Neuron (in vitro differentiated cells): ENCODE measurements around the gene ZNF609.
"Not testable (repeated sequence)": the region's sequence is repeated elsewhere in the genome, so short reads cannot be mapped to it uniquely, and the experiment has no call there.

Source experiments
- H2AFZ ChIP-seq: one replicate; pipeline ENCODE4 v1.6.1; 2013; ENCODE audit warnings: low read depth, mild to moderate bottlenecking, inconsistent platforms, low read length, moderate library complexity
- H3K27me3 ChIP-seq: one replicate; pipeline ENCODE4 v1.6.1; 2013; ENCODE audit warnings: low read length; ENCODE audit not compliant: insufficient read depth
- H3K36me3 ChIP-seq: one replicate; pipeline ENCODE4 v1.6.1; 2013; ENCODE audit warnings: low read length; ENCODE audit not compliant: insufficient read depth
- H3K4me1 ChIP-seq: one replicate; pipeline ENCODE4 v1.6.1; 2013; ENCODE audit warnings: low read length; ENCODE audit not compliant: insufficient read depth
- H3K4me3 ChIP-seq: 2 replicates; pipeline ENCODE4 v1.5.1; 2013; ENCODE audit warnings: mild to moderate bottlenecking, low read length, moderate library complexity
- H3K9me3 ChIP-seq: one replicate; pipeline ENCODE4 v1.6.1; 2013; ENCODE audit warnings: low read length

Gene ZNF609

DNA sequence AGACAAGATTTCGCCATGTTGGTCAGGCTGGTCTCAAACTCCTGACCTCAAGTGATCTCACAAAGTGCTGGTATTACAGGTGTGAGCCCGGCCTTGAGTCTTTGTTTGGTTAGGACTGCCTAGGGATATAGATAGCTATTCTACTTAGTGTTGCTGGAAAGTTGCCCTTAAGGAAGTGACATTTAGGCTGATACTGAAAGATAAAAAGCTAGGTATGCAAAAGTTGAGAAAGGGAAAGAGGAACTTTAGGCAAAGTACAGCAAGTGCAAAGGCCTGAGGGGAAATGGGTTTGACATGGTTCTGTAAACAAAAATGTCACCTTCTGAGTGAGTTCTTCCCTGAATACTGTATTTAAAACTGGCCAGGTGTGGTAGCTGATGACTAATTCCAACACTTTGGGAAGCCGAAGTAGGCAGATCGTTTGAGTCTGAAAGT is 111.5 kb downstream of the ZNF609 start:
- Histone ChIP-seq H3K27me3 (no peaks in the 10 kb centered on the region), H3K4me1 (peaks cover 9% of the 10 kb centered on the region), H3K9me3 (no peaks in the 10 kb centered on the region), H2AFZ (no peak overlapping the region), H3K36me3 (peaks cover 6% of the 10 kb centered on the region), H3K4me3 (no peak overlapping the region)

DNA sequence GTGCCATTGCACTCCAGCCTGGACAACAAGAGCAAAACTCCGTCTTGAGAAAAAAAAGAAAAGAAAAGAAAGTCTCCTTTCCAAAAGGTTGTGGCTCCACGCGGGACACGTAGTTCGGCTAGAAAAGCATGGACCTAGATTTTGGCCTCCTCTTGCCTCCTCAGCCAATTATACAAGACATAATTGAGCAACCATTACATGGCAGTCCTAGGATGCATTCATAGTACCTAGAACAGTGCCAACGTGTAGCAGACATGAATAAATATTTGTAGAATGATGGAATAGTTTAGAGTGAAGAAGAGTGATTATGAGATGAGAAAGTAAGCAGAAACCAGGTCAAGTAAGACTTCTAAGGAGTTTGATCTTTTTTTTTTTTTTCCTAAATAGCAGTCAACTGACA is 112.5 kb downstream of the ZNF609 start:
- no peaks in the 10 kb centered on the region for H3K27me3 ChIP-seq
- H2AFZ ChIP-seq, result no peak overlapping the region
- H3K4me1 ChIP-seq, result peaks cover 8% of the 10 kb centered on the region
- H3K9me3 ChIP-seq, result no peaks in the 10 kb centered on the region
- H3K36me3 ChIP-seq, result peaks cover 6% of the 10 kb centered on the region
- H3K4me3 ChIP-seq, result no peak overlapping the region

DNA sequence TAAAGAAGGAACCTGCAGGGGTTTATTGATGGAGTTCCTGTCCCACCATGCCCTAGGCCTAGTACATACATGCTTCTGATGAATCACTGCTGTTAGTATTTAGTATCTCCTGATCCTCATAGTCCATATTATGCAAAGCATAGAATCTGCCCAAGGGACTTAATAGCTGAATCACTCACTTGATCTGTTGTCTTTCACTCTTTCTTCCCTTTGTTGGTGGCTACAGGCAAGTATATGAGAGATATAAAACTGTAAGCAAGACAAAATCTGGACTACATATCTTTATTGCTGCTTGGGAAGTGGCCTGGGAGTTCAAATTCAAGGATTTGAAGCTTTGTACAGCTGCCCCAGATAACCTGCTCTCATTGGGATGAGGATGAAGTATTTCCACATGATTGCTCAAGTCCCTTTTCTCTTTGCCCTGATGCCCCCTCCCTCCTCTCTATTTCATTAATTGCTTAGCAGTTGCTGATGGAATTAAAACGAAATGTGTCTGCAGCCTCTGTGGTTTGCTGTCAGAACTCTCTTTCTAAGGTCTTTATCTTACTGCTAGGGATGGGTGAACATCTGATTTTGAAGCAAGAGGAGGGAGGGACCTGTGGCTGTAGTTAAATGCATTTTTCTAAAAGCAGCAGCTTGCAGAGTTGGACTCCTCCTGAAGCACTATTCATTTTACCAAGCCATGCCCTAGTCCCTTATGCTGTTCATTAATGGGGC is 114.1 kb downstream of the ZNF609 start:
- H3K9me3 ChIP-seq, result no peaks in the 10 kb centered on the region
- no peak overlapping the region for H3K4me3 ChIP-seq
- no peaks in the 10 kb centered on the region for H3K27me3 ChIP-seq
- no peak overlapping the region for H2AFZ ChIP-seq
- H3K4me1 ChIP-seq, result peaks cover 8% of the 10 kb centered on the region
- H3K36me3 ChIP-seq, result no peaks in the 10 kb centered on the region

DNA sequence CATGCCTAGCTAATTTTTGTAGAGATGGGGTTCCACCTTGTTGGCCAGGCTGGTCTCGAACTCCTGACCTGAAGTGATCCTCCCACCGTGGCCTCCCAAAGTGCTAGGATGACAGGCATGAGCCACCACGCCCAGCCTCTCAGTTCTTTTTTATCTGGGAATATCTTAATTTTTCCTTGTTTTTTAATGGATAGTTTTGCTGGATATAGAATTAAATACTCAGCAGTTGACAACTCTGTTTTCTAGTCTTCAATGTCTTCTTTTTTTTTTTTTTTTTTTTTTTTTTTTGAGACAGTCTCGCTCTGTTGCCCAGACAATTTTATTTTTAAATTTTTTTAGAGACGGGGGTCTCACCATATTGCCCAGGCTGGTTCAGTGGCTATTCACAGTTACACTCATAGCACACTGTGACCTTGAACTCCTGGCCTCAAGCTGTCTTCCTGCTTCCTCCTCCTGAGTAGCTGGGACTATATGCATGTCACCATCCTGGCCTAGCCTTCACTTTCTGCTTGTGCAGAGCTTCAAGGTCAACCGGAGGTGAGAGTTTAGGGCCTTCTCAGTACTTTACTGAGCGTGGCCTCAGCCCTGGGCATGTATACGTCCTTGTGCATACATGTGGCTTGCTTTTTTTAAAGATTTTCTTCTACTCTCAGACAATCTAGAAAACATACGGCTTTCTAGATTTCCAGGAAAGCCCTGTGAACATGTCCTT is 120.5 kb downstream of the ZNF609 start:
- Histone ChIP-seq H3K9me3 (peaks cover 5% of the 10 kb centered on the region), H3K4me3 (no peak overlapping the region), H3K36me3 (no peaks in the 10 kb centered on the region), H3K4me1 (no peaks in the 10 kb centered on the region), H2AFZ (no peak overlapping the region), H3K27me3 (no peaks in the 10 kb centered on the region)

DNA sequence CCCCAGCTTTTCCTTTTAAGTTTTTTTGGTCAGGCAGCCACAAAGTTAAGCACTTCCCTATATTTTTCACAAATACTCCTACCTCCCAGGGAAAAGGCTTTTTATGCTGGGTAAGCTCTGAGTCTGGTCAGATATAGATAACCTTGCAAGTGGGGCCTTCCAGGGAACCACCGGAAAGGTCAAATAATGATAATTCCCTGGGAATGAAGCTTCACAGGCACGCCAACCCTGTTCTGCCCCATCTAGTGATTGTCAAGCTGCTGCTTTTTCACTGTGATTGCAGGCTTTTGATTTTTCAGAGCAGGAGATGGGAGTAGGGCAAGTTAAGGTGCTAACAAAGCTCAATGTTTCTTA is 121.0 kb downstream of the ZNF609 start:
- Histone ChIP-seq H3K36me3 (no peaks in the 10 kb centered on the region), H3K27me3 (no peaks in the 10 kb centered on the region), H2AFZ (no peak overlapping the region), H3K4me3 (no peak overlapping the region), H3K9me3 (peaks cover 5% of the 10 kb centered on the region), H3K4me1 (peaks cover 3% of the 10 kb centered on the region)

DNA sequence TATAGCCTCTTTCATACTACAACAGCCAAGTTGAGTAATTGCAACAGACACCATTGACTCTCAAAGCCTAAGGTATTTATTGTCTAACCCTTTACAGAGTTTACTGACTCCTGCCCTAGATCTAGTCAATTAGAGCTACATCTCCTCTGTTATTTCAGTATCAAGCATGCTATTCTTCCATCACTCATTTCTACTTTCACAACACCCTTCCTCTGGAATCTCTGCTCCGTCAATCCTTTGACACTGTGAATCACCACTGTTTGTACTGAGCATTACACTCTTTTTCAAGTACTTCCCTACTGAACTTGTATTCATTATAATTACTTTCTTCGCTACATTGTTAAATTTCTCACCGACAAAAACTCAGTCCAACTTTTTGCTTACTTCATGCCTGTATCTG is 121.8 kb downstream of the ZNF609 start:
- Histone ChIP-seq H3K36me3 (no peaks in the 10 kb centered on the region), H3K9me3 (peaks cover 5% of the 10 kb centered on the region), H3K4me3 (no peak overlapping the region), H3K27me3 (no peaks in the 10 kb centered on the region), H3K4me1 (peaks cover 6% of the 10 kb centered on the region), H2AFZ (no peak overlapping the region)

DNA sequence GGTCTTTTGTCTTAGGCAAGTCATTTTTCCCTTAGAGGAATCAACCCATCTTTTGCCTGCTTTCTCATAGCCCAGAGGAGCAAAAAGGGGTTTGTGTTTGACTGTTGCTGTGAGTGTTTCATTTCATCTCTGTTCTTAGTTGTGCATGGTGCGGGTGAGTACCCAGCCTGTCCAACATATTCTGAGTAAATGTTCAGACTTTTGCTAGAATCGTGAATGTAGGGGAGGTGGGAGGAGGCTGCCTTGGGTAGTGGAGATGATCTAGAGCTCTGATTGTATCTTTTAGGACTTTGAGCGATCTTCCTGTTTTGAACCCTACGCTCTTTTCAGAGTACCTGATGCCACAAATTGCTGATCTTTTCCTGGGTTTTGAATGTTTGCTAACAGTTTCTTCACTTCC is 123.1 kb downstream of the ZNF609 start:
- Histone ChIP-seq H3K4me3 (no peak overlapping the region), H3K36me3 (no peaks in the 10 kb centered on the region), H3K4me1 (peaks cover 6% of the 10 kb centered on the region), H2AFZ (no peak overlapping the region), H3K27me3 (no peaks in the 10 kb centered on the region), H3K9me3 (peaks cover 5% of the 10 kb centered on the region)

DNA sequence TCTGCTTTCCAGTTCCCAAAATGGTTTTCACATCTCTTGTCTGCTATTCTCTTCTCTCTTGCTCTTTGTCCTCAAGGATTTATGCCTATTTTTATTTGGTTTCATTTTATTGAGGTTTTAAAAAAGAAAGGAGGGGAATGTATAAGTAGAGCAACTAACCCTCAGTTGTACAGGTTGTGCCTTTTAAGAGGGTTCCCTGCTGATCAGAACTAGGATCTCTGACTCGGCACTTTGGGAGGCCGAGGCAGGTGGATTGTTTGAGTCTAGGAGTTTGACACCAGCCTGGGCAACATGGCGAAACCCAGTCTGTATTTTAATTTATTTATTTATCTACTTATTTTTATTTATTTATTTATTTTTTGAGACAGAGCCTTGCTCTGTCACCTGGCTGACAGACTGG is 123.6 kb downstream of the ZNF609 start:
- H3K36me3 ChIP-seq, result no peaks in the 10 kb centered on the region
- H3K9me3 ChIP-seq, result peaks cover 5% of the 10 kb centered on the region
- H3K4me3 ChIP-seq, result no peak overlapping the region
- H3K27me3 ChIP-seq, result no peaks in the 10 kb centered on the region
- peaks cover 6% of the 10 kb centered on the region for H3K4me1 ChIP-seq
- no peak overlapping the region for H2AFZ ChIP-seq

DNA sequence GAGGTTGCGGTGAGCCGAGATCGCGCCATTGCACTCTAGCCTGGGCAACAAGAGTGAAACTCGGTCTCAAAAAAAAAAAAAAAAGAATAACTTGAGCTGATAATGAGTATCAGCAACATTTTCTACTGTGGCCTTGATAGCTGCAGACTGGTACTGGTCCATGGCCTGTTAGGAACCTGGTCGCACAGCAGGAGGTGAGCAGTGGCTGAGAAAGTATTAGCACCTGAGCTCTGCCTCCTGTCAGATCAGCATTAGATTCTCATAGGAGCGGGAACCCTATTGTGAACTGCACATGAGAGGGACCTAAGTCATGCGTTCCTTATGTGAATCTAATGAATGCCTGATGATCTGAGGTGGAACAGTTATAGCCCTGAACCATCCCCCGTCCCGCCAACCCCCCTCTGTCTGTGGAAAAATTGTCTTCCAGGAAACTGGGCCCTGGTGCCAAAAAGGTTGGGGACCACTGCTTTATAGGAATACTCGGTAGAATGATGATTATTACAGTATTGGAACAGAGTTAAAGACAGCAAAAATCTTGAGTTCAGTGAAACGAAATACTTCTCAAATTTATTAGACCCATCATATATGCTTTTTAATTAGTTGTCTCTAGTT is 126.0 kb downstream of the ZNF609 start:
- Histone ChIP-seq H3K9me3 (peaks cover 3% of the 10 kb centered on the region), H2AFZ (no peak overlapping the region), H3K4me1 (peaks cover 6% of the 10 kb centered on the region), H3K4me3 (no peak overlapping the region), H3K27me3 (no peaks in the 10 kb centered on the region), H3K36me3 (no peaks in the 10 kb centered on the region)

DNA sequence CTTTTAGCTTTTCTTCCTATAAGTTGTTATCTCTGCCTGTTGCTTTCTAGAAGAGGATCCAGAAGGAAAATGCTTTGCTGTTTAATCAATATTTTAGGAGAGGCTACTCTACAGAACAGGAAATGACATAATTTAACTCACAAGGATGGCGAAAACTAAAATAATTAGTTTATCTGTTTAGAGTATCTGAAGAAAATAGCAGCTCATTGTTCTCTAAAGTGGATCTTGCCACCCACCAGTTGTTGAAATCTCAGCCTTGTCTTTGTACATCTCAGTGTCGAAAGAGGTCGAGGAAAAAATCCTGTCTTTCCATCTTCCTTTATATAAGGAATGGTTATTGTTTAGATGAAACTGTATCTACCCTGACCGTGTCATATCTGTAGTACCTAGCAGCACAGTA is 126.6 kb downstream of the ZNF609 start:
- Histone ChIP-seq H3K36me3 (no peaks in the 10 kb centered on the region), H3K9me3 (peaks cover 3% of the 10 kb centered on the region)

DNA sequence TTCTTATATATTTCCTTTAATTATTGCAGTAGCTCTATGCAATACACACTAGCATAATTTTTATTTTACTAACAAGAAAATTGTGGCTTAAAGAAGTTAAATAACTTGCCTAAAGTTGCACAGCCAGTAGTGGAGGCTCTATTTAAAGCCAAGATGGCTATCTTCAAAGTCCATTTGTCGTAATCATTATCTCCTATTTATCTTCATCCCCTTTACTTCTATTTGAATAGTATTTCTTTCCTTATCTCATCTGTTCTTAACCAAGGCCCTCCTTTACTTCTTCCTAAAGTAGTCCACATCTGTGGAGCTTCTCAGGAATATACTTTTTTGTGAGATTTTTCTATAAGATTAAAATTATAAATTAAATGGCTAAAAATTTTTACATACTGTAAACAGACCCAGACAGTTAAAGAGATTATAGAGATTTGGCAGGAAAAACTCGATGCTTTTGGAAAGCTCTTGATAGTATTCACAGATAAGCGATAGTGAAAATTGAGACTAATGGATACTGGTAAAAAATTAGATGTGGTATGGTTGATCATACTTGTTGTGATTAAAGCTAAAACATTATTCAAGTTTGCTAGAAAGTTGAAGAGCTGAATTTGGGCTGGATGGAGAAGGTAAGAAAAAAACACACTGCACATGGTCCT is 129.2 kb downstream of the ZNF609 start:
- Histone ChIP-seq H3K27me3 (no peaks in the 10 kb centered on the region), H3K4me3 (no peak overlapping the region)

More for the DNA sequence above, 126.6 kb downstream of the ZNF609 start:
- H3K27me3 ChIP-seq, result no peaks in the 10 kb centered on the region
- no peak overlapping the region for H2AFZ ChIP-seq
- H3K4me1 ChIP-seq, result peaks cover 6% of the 10 kb centered on the region
- no peak overlapping the region for H3K4me3 ChIP-seq

DNA sequence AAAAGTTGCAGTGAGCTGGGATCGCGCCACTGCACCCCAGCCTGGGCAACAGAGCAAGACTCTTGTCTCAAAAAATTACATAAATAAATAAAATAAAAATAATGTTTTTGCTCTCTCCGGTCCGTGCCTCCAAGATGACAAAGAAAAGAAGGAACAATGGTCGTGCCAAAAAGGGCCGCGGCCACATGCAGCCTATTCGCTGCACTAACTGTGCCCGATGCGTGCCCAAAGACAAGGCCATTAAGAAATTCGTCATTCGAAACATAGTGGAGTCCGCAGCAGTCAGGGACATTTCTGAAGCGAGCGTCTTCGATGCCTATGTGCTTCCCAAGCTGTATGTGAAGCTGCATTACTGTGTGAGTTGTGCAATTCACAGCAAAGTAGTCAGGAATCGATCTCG is 132.5 kb downstream of the ZNF609 start:
- not testable (repeated sequence) for H3K4me3 ChIP-seq, H3K36me3 ChIP-seq, H3K27me3 ChIP-seq, H3K9me3 ChIP-seq, H2AFZ ChIP-seq
- H3K4me1 ChIP-seq, result peaks cover 16% of the 10 kb centered on the region

More for the DNA sequence above, 129.2 kb downstream of the ZNF609 start:
- H2AFZ ChIP-seq, result no peak overlapping the region
- no peaks in the 10 kb centered on the region for H3K36me3 ChIP-seq
- no peaks in the 10 kb centered on the region for H3K9me3 ChIP-seq
- H3K4me1 ChIP-seq, result peaks cover 6% of the 10 kb centered on the region
